DMS79 treated with DMSO at 0.1 percent for 48 hours (cell line): ENCODE data around the gene PDLIM7.

Experiments
- DNase-seq: peaks from one replicate; lab custom pipeline; 2025; lab: John Stamatoyannopoulos, UW

The PDLIM7 gene

GRCh38 chr5:177507596-177508220 is 10.3 kb upstream of the PDLIM7 start:
- DNase-seq: no peak

GRCh38 chr5:177507165-177507564 is 9.8 kb upstream of the PDLIM7 start:
- DNase-seq: no peak

GRCh38 chr5:177505075-177505474 is 7.7 kb upstream of the PDLIM7 start:
- no peak for DNase-seq

- DNase-seq: no peak
These were observed 7.0 kb upstream of the PDLIM7 start for GRCh38 chr5:177504086-177505056.

- no peak for DNase-seq
These were observed 6.1 kb upstream of the PDLIM7 start for GRCh38 chr5:177503351-177504085.

GRCh38 chr5:177502886-177503285 is 5.5 kb upstream of the PDLIM7 start:
- DNase-seq: no peak

GRCh38 chr5:177501874-177502678 is 4.7 kb upstream of the PDLIM7 start:
- DNase-seq: no peak

GRCh38 chr5:177500685-177501522 is 3.5 kb upstream of the PDLIM7 start:
- peak; percentile 26 for DNase-seq

GRCh38 chr5:177499842-177500241 is 2.4 kb upstream of the PDLIM7 start:
- no peak for DNase-seq

GRCh38 chr5:177498013-177498787 is 796 bp upstream of the PDLIM7 start:
- DNase-seq: no peak

- DNase-seq: peak; percentile 21
These were observed 595 bp downstream of the PDLIM7 start for GRCh38 chr5:177496727-177497291.

GRCh38 chr5:177496070-177496726 is 1.2 kb downstream of the PDLIM7 start:
- DNase-seq: no peak

- no peak for DNase-seq
These were observed 2.0 kb downstream of the PDLIM7 start for GRCh38 chr5:177495243-177496060.

- no peak for DNase-seq
These were observed 2.8 kb downstream of the PDLIM7 start for GRCh38 chr5:177494346-177495195.

GRCh38 chr5:177493795-177494345 is 3.5 kb downstream of the PDLIM7 start:
- no peak for DNase-seq

- DNase-seq: no peak
These were observed 4.6 kb downstream of the PDLIM7 start for GRCh38 chr5:177492841-177493240.
